ENCODE results near the gene SURF4.

Gene SURF4

GRCh38 chr9:133323211-133323610, 52.6 kb downstream of the SURF4 start:
- no peak for DNase-seq (ENCODE audit: low read depth in 1 of 2, low spot score in 1 of 2)
- TF ChIP-seq REST (IDR thresholded peaks at IDR 0.05; ENCODE audit: insufficient replicate concordance, low read depth) (no peak), POLR2AphosphoS5 (IDR thresholded peaks at IDR 0.05; ENCODE audit: low read depth) (no peak), CTCF (IDR thresholded peaks at IDR 0.05; ENCODE audit: insufficient read depth, low read length) (no peak), SPI1 (IDR thresholded peaks at IDR 0.05; ENCODE audit: borderline replicate concordance, low read depth) (no peak), GABPA (IDR thresholded peaks at IDR 0.05; ENCODE audit: low read depth) (no peak)
- Histone ChIP-seq H3K27ac (replicated peaks) (no peak overlapping the region), H3K4me3 (replicated peaks; ENCODE audit: insufficient read depth, low read length) (no peak overlapping the region), H3K27me3 (ENCODE audit: insufficient read depth, poor library complexity, severe bottlenecking) (peaks cover 3% of the 10 kb centered on the region)

- H3K27ac ChIP-seq (replicated peaks) = no peak overlapping the region
- H3K27me3 ChIP-seq (ENCODE audit: insufficient read depth, poor library complexity, severe bottlenecking) = peaks cover 3% of the 10 kb centered on the region
- TF ChIP-seq POLR2AphosphoS5 (IDR thresholded peaks at IDR 0.05; ENCODE audit: low read depth) (no peak), GABPA (IDR thresholded peaks at IDR 0.05; ENCODE audit: low read depth) (no peak), REST (IDR thresholded peaks at IDR 0.05; ENCODE audit: insufficient replicate concordance, low read depth) (no peak)
- DNase-seq (ENCODE audit: low read depth in 1 of 2, low spot score in 1 of 2) = no peak
- H3K4me3 ChIP-seq (replicated peaks; ENCODE audit: insufficient read depth, low read length) = no peak overlapping the region
Observed at GRCh38 chr9:133322701-133323100, 53.2 kb downstream of the SURF4 start.

- Histone ChIP-seq H3K27ac (replicated peaks) (no peak overlapping the region), H3K4me3 (replicated peaks; ENCODE audit: insufficient read depth, low read length) (no peak overlapping the region), H3K27me3 (ENCODE audit: insufficient read depth, poor library complexity, severe bottlenecking) (peaks cover 3% of the 10 kb centered on the region)
- TF ChIP-seq POLR2AphosphoS5 (IDR thresholded peaks at IDR 0.05; ENCODE audit: low read depth) (no peak), REST (IDR thresholded peaks at IDR 0.05; ENCODE audit: insufficient replicate concordance, low read depth) (no peak), CTCF (IDR thresholded peaks at IDR 0.05; ENCODE audit: insufficient read depth, low read length) (no peak), GABPA (IDR thresholded peaks at IDR 0.05; ENCODE audit: low read depth) (no peak), SPI1 (IDR thresholded peaks at IDR 0.05; ENCODE audit: borderline replicate concordance, low read depth) (no peak)
- no peak for DNase-seq (ENCODE audit: low read depth in 1 of 2, low spot score in 1 of 2)
Observed at GRCh38 chr9:133321411-133321935, 54.4 kb downstream of the SURF4 start.

All from HL-60 (cell line).